ENCODE measurements around the gene RIT2.

- TF ChIP-seq EZH2 (IDR thresholded peaks at IDR 0.05) (no peak), CTCF (IDR thresholded peaks at IDR 0.05) (no peak)
These were observed 186.3 kb downstream of the RIT2 start for GRCh38 chr18:42929181-42929580.
